ENCODE data around the gene FHIT.

The FHIT gene

GRCh38 chr3:61168286-61168685, 83.0 kb downstream of the FHIT start:
- DNase-seq = no peak

GRCh38 chr3:61162965-61163364, 88.3 kb downstream of the FHIT start:
- no peak for DNase-seq

DNA sequence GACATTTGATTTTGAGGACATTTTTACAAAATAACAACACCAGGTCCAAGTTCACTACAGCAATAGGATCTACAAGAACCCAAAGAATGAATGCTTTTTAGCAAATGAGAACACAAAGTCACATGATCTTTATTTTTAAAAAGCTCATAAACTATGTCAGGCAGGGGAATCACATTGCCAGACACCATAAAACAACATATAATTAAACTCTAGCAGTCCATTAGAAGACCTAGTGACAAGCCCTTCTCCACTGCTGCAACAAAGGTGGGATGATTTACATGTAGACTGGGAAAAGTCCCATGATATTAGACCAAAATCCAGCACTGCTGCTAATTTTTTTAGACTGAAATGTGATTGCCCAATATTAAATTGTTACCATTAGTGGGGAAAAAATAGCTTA, 92.6 kb downstream of the FHIT start:
- no peak for DNase-seq

DNA sequence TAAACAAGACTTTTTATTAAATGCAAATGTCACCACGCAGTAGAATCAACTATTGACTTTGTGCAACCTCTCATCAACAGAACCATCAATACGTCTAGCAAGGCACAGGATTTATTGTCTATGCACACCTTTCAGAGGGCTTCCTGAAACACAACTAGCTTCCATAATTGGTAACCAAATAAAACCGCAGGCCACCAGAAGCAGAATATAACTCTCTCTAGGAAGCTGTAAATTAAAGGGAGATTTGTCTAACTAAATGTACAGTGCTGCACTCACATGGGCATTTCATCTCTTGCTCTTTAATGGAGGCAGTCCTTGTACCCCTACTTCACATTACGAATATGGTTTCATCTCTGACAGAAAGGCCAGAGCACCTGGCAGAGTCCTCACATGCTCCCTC, 93.0 kb downstream of the FHIT start:
- DNase-seq = no peak

- no peak for DNase-seq
These were observed 93.8 kb downstream of the FHIT start for GRCh38 chr3:61157414-61157813.

- DNase-seq = no peak
These were observed 95.5 kb downstream of the FHIT start for GRCh38 chr3:61155701-61156292.

GRCh38 chr3:61154457-61155198, 96.6 kb downstream of the FHIT start:
- no peak for DNase-seq

DNA sequence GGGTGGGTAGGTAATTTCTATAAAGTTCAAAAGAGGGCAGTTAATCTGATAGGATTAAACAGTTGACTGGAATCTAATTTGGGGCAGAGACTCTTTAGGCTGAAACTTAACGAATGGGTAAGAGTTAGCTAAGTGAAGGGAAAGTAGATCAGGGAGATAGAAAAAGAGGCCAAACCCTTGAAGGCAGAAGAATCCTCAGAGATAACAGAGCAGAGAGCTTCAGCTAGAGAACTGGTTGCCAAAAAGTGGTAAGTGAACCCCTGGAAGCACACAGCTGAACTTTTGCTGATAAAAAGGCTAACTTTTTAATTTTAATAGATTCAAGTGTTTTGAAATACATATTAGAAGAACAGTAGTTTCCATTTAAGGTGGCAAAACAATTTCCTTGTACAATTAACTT, 99.2 kb downstream of the FHIT start:
- no peak for DNase-seq

DNA sequence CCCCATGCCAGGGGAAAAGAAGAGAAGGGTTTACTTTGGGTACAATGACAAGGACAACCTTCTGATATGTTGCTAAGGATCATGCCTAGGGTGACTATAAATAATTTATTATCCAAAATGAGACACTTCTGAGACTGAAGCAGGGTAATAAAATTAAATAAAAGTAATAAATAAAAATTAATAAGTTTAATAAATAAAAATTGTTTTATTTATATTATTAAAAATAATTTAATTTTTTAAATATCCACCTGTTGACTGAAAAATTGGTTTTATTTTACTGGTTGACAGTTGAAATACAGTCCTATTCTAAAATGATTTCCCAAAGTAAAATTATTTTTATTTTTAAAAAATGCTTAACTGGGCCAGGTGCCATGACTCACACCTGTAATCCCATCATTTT, 102.0 kb downstream of the FHIT start:
- no peak for DNase-seq

DNA sequence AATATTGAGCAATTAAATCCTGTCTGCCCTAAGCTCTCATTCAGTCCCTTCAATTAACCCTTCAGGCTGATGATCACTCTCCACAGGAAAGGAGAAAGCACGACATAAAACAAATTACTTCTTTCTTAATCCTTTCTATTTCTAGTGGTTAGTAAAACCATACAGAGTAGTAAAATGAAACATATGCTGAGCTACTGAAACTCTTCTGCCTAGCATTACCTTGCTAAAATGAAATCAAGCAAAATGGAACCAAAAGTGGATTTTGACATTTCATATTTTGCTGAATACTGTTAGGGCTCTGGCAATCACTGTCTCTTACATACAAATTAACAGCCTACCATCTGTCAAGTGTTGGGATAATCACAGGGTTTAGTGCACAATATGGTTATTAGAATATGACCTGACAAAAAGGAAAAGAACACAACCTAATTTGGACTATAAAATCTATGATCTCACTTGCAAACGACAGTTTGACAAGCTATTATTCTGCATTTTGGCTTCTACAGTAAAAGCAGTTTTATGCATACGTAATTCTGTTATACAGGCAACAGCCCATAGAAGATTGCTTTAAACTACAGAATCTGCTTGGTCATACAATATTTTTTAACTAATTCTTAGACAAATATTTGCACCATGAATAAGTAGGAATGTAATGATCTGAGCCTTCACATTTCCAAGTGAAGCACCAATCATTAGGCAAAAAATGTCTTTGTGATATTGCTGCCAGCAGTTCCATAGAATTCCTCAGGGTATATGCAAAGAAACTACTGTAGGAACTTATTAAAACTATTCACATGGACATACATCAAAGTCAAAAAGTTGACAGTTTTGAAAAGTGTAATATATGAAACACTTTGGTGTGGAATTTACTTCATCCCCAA, 105.0 kb downstream of the FHIT start:
- no peak for DNase-seq

DNA sequence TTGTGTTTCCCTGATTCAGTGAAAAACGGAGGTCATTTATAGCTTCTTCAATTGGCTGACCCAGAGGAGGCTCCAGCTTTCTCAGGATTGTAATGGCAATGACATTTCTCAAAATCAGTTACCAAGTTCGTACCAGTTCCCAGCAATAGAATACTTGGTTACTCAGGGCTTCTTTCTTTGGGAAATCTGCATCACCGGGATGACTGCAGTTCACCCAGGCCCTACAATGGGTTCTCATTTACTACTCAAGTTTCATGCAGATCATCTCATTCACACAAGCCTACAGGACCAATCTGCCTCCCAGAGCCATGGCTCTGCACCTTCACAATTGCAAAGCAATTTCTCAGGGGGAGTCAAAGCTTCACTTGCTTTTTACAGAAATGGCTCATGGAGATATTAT, 109.6 kb downstream of the FHIT start:
- no peak for DNase-seq

- no peak for DNase-seq
These were observed 110.0 kb downstream of the FHIT start for GRCh38 chr3:61141227-61141626.

GRCh38 chr3:61139686-61140085, 111.6 kb downstream of the FHIT start:
- no peak for DNase-seq

DNA sequence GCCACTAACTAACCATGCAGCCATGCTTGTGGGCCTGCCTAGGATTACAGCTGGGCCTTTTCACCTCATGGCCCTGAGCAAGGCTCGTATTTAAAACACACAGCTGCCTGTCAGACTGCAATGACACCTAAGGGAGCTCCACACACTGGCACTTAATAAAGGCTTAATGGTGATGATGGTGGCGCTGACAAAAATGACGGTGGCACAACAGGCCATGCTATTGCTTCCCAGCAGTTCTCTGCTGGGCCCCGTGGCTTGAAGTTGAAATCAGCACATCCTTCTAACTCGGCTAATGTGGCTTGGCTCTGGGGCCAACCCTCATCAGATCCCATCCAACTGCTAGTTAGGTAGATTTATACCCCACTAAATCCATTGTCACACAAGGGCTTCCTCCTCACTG, 112.9 kb downstream of the FHIT start:
- no peak for DNase-seq

GRCh38 chr3:61136191-61136590, 115.1 kb downstream of the FHIT start:
- no peak for DNase-seq

DNA sequence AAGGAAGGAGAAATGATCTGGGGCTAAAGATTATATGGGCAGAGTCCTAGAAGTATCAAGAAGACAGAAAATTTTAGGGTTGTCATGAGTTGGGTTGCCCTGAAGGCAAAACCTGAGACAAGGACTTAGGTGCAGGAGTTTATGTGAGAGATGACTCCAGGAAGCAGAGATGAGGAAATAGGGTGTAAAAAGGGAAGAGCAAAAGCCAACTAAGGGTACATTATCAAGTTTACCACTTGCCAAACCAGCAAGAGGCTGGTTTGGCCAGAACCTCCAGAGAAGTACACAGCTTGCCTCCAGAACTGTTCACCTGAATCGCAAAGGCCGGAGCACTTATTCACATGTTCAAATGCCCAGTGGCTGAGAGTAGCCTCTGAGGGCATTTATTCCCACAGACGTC, 116.7 kb downstream of the FHIT start:
- no peak for DNase-seq

DNA sequence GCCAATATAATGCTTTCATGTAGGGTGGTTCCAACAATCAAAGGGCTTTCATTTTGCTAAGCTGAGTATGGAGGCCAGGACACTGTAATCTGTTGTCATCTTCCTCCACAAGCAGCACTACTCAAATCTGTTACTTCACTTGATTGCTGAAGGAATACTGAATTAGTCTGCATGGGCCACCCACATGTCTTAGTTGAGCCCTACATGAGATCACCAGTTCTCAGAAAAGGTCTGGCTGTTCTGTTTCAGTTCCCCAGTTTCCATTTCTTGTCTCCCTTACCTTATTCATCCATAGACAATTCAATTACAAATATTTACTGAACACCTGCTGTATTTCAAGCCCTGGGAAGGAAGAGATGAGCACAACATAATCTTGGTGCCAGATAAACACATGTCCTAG, 119.2 kb downstream of the FHIT start:
- DNase-seq = no peak

GRCh38 chr3:61118830-61119229, 132.4 kb downstream of the FHIT start:
- DNase-seq = no peak

- DNase-seq = peak; percentile 44
These were observed 134.0 kb downstream of the FHIT start for GRCh38 chr3:61117045-61117898.

DNA sequence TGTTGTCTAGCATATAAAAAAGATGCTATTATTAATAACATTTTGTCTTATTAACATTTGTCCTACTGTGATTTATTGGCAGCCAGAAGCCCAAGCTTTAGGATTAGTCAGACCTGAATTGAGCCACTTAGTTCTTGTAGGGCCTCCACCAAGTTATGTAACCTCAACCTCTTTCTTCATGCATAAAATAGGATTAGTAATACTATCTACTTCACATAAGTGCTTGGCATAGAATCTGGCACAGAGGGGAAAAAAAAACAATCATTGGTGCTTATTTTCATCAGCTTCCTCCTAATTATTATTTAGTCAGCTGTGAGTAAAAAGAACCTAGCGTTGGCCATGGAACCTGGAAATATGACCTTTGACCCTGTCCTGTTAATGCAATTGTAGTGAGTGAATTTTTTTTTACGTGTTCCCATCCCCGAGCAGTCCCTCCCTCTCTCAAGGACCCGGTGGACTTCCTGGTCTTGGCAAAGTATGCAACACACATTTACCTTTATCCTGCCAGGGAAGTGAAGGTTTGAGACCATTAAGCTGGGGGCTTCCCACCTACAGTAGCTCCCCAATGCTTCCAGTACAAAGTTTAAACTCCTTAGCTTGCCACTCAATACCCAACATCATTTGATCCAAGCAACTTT, 136.8 kb downstream of the FHIT start:
- DNase-seq = no peak

DNA sequence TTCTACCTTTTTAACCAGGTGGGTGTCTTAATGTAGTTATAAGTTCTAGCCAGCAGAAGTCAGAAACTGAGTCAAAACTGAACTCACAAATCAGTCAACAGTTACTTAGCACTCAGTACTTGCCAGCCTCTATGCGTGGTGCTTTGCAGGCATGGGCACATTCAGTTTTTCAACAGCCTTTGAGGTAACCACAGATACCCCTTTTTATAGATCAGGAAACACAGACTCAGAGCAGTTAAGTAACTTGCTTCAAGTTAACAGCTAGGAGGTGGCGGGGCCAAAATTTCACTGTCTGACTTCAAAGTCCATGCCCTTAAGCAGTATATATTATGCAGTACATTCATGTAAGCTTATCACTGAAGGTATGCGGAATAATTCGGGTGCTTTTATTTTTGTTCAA, 139.4 kb downstream of the FHIT start:
- DNase-seq = no peak

GRCh38 chr3:61110576-61110975, 140.7 kb downstream of the FHIT start:
- no peak for DNase-seq

Data from NCI-H2029 treated with DMSO at 0.1 percent for 48 hours (cell line).